ENCODE measurements around the gene EIF2B2. TPM values are rescaled to one million over a fixed set of nuclear protein-coding genes. Genes with fewer than 3 reads are reported as not detected.
"Not testable (repeated sequence)": the region's sequence is repeated elsewhere in the genome, so short reads cannot be mapped to it uniquely, and the experiment has no call there.

EIF2B2 gene
- total and polyA plus RNA-seq, 9 of the 15 experiments (the other 6 are each of a cell fraction or from before 2014, with no cell fraction given) = 10.6 to 94.1 (median 38.9) TPM

DNA sequence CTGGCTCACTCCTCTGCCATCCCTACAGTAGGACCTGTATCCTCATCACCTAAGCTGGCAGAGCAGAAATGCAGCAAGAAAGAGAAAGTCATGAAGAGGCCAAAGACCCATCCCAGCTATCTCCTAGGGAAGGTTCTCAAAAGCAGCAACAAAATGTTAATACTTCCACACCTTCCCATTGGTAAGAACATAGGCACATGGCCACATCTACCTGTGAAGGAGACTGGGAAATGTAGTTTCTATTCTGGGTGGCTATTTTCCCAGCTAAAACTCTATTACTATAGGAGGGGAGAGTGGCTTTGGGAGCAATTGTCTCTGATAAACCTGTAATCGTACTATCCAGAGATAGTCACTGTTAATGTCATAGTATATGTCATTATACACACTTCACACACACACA lies 13.7 kb upstream of the EIF2B2 start (continued):
- TF ChIP-seq, protein P1, sequence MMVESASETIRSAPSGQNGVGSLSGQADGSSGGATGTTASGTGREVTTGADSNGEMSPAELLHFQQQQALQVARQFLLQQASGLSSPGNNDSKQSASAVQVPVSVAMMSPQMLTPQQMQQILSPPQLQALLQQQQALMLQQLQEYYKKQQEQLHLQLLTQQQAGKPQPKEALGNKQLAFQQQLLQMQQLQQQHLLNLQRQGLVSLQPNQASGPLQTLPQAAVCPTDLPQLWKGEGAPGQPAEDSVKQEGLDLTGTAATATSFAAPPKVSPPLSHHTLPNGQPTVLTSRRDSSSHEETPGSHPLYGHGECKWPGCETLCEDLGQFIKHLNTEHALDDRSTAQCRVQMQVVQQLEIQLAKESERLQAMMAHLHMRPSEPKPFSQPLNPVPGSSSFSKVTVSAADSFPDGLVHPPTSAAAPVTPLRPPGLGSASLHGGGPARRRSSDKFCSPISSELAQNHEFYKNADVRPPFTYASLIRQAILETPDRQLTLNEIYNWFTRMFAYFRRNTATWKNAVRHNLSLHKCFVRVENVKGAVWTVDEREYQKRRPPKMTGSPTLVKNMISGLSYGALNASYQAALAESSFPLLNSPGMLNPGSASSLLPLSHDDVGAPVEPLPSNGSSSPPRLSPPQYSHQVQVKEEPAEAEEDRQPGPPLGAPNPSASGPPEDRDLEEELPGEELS (CRISPR knock-in tag; IDR thresholded peaks at IDR 0.05; ENCODE audit: borderline replicate concordance) = no peak
- TF ChIP-seq HNRNPUL1 (IDR thresholded peaks at IDR 0.05; ENCODE audit: low read length) = no peak
- TF ChIP-seq RAD51 (IDR thresholded peaks at IDR 0.05; ENCODE audit: borderline replicate concordance, low read depth) = peak; percentile 23; the same call in 1 of the 2 replicates
- TF ChIP-seq, protein P2, sequence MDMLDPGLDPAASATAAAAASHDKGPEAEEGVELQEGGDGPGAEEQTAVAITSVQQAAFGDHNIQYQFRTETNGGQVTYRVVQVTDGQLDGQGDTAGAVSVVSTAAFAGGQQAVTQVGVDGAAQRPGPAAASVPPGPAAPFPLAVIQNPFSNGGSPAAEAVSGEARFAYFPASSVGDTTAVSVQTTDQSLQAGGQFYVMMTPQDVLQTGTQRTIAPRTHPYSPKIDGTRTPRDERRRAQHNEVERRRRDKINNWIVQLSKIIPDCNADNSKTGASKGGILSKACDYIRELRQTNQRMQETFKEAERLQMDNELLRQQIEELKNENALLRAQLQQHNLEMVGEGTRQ (CRISPR knock-in tag; IDR thresholded peaks at IDR 0.05) = peak; percentile 39; the same call in 1 of the 2 replicates

DNA sequence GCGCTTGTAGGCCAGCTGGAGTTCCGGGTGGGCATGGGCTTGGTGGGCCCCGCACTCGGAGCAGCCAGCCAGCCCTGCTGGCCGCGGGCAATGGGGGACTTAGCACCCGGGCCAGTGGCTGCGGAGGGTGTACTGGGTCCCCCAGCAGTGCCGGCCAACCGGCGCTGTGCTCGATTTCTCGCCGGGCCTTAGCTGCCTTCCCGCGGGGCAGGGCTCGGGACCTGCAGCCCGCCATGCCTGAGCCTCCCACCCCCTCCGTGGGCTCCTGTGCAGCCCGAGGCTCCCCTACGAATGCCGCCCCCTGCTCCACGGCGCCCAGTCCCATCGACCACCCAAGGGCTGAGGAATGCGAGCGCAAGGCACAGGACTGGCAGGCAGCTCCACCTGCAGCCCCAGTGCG lies 8.5 kb upstream of the EIF2B2 start:
- H3K79me2 ChIP-seq (ENCODE audit: control insufficient read depth, insufficient read depth, low read length); intact Hi-C loops (cut with micrococcal nuclease); H3K4me1 ChIP-seq (replicated peaks in 1 of 2; ENCODE audit: control insufficient read depth in 2 of 2, insufficient read depth in 2 of 2, low read length in 2 of 2); H3K27me3 ChIP-seq (ENCODE audit: control insufficient read depth in 2 of 2, insufficient read depth in 2 of 2, low read length in 2 of 2); H3K4me3 ChIP-seq; H3K9me3 ChIP-seq (replicated peaks; ENCODE audit: control insufficient read depth, insufficient read depth, low read depth, low read length); H3K4me2 ChIP-seq (ENCODE audit: insufficient read depth, low read length); DNase-seq (ENCODE audit: extremely low read depth in 1 of 4, low spot score in 3 of 4); H2AFZ ChIP-seq (ENCODE audit: low read depth, low read length); FAIRE-seq; ATAC-seq; POLR2A ChIA-PET; CTCF ChIA-PET (ENCODE audit: low intra/inter-chr PET ratio); H3K27ac ChIP-seq (ENCODE audit: extremely low read depth, low read depth, low read length); H4K20me1 ChIP-seq (replicated peaks; ENCODE audit: control insufficient read depth, insufficient read depth, low read length); BruUV-seq (replicated peaks); H3K9ac ChIP-seq (ENCODE audit: insufficient read depth in 1 of 2, low read depth in 2 of 2, low read length in 2 of 2); H3K9me1 ChIP-seq (ENCODE audit: control insufficient read depth, insufficient read depth, low read length); H3K36me3 ChIP-seq (ENCODE audit: control insufficient read depth, insufficient read depth, low read length); in situ Hi-C loops (cut with MboI): not testable (repeated sequence)
- WGBS (ENCODE audit: insufficient coverage, low coverage, missing lambda C conversion rate) = no CpG with 5 or more reads among the region's 28 CpGs

DNA sequence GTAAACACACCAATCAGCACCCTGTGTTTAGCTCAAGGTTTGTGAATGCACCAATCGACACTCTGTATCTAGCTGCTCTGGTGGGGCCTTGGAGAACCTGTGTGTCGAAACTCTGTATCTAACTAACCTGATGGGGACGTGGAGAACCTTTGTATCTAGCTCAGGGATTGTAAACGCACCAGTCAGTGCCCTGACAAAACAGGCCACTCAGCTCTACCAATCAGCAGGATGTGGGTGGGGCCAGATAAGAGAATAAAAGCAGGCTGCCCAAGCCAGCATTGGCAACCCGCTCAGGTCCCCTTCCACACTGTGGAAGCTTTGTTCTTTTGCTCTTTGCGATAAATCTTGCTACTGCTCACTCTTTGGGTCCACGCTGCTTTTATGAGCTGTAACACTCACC lies 6.9 kb upstream of the EIF2B2 start:
- H3K27me3 ChIP-seq (ENCODE audit: control insufficient read depth in 2 of 2, insufficient read depth in 2 of 2, low read length in 2 of 2); H3K36me3 ChIP-seq (ENCODE audit: control insufficient read depth, insufficient read depth, low read length); H3K79me2 ChIP-seq (ENCODE audit: control insufficient read depth, insufficient read depth, low read length); POLR2A ChIA-PET; BruUV-seq (replicated peaks); H3K9me3 ChIP-seq (replicated peaks; ENCODE audit: control insufficient read depth, insufficient read depth, low read depth, low read length); H3K4me2 ChIP-seq (ENCODE audit: insufficient read depth, low read length); CTCF ChIA-PET (ENCODE audit: low intra/inter-chr PET ratio); H3K9ac ChIP-seq (ENCODE audit: insufficient read depth in 1 of 2, low read depth in 2 of 2, low read length in 2 of 2); H4K20me1 ChIP-seq (replicated peaks; ENCODE audit: control insufficient read depth, insufficient read depth, low read length); H3K27ac ChIP-seq (ENCODE audit: extremely low read depth, low read depth, low read length); intact Hi-C loops (cut with micrococcal nuclease); ATAC-seq; in situ Hi-C loops (cut with MboI); H2AFZ ChIP-seq (ENCODE audit: low read depth, low read length); DNase-seq (ENCODE audit: extremely low read depth in 1 of 4, low spot score in 3 of 4); H3K4me1 ChIP-seq (replicated peaks in 1 of 2; ENCODE audit: control insufficient read depth in 2 of 2, insufficient read depth in 2 of 2, low read length in 2 of 2); H3K9me1 ChIP-seq (ENCODE audit: control insufficient read depth, insufficient read depth, low read length); H3K4me3 ChIP-seq; FAIRE-seq: not testable (repeated sequence)
- no CpG with 5 or more reads among the region's 7 CpGs for WGBS (ENCODE audit: insufficient coverage, low coverage, missing lambda C conversion rate)
